Loucy (cell line): Measurements from ENCODE around the gene ZIC2.

Experiments
- EZH2phosphoT487 ChIP-seq: fragments of 200-600 bp; IDR thresholded peaks from 2 replicates; pipeline ENCODE4 v1.6.1; 2018; ENCODE audit warnings: antibody characterized with exemption, mild to moderate bottlenecking, moderate library complexity, borderline replicate concordance
- TF ChIP-seq, protein P1 (sequence below): fragments of 200-600 bp; sonication (generic); conservative IDR thresholded peaks from 2 replicates; pipeline ENCODE4 v1.5.1; 2014; ENCODE audit warnings: mild to moderate bottlenecking, antibody characterized with exemption, low read length

DNA sequence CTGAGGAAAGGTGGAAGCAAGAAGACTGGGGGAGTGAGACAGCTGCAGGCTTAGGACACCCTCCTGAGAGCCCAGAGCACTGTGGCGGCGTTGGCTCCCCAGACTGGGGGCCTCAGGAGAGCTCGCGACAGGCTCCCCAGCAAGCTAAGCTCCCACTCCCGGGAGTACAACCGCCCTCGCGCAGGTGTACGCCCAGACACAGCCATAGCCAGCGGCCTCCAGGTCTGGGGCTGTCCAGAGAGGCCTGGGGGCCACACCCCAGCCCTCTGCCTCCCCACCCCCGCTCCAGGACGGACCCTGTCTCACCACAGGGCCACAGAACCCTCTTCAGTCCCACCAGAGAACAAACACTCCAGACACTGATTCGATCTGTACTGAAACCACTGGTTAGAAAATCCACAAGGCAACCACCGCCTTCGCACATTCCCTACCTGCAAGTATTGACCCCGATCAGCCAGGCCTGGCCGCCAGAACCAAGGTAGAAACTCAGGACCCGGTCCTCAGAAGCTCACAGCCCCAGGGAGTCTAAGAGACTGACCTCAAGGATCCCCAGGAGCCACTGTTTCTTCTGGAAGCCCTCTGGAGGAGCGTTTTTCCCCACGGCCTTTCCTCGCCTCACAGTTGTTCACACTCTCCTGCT, 26.4 kb upstream of the ZIC2 start:
- TF ChIP-seq, protein P1, sequence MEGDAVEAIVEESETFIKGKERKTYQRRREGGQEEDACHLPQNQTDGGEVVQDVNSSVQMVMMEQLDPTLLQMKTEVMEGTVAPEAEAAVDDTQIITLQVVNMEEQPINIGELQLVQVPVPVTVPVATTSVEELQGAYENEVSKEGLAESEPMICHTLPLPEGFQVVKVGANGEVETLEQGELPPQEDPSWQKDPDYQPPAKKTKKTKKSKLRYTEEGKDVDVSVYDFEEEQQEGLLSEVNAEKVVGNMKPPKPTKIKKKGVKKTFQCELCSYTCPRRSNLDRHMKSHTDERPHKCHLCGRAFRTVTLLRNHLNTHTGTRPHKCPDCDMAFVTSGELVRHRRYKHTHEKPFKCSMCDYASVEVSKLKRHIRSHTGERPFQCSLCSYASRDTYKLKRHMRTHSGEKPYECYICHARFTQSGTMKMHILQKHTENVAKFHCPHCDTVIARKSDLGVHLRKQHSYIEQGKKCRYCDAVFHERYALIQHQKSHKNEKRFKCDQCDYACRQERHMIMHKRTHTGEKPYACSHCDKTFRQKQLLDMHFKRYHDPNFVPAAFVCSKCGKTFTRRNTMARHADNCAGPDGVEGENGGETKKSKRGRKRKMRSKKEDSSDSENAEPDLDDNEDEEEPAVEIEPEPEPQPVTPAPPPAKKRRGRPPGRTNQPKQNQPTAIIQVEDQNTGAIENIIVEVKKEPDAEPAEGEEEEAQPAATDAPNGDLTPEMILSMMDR = no peak
- no peak for TF ChIP-seq EZH2phosphoT487
